Measurements from ENCODE around the gene QRICH2.

Gene QRICH2

GRCh38 chr17:76354317-76354729 is 46.2 kb upstream of the QRICH2 start:
- Histone ChIP-seq H3K9me3 (ENCODE audit: severe bottlenecking) (no peaks in the 10 kb centered on the region), H3K27me3 (ENCODE audit: insufficient read depth, poor library complexity, severe bottlenecking) (no peaks in the 10 kb centered on the region), H3K36me3 (ENCODE audit: low read depth) (peaks cover 5% of the 10 kb centered on the region; the same call in 1 of the 2 replicates), H3K27ac (ENCODE audit: poor library complexity, severe bottlenecking) (peak overlapping the region; percentile 67), H3K4me1 (ENCODE audit: insufficient read depth, poor library complexity, severe bottlenecking) (peaks cover 10% of the 10 kb centered on the region), H3K4me3 (ENCODE audit: severe bottlenecking) (peak overlapping the region; percentile 74)
- no peak for TF ChIP-seq CTCF (IDR thresholded peaks at IDR 0.05; ENCODE audit: poor library complexity, severe bottlenecking)
- DNase-seq (ENCODE audit: low spot score) (peak; percentile 56), ATAC-seq (ENCODE audit: low read depth) (no peak; the same call in 2 of the 3 replicates)

DNA sequence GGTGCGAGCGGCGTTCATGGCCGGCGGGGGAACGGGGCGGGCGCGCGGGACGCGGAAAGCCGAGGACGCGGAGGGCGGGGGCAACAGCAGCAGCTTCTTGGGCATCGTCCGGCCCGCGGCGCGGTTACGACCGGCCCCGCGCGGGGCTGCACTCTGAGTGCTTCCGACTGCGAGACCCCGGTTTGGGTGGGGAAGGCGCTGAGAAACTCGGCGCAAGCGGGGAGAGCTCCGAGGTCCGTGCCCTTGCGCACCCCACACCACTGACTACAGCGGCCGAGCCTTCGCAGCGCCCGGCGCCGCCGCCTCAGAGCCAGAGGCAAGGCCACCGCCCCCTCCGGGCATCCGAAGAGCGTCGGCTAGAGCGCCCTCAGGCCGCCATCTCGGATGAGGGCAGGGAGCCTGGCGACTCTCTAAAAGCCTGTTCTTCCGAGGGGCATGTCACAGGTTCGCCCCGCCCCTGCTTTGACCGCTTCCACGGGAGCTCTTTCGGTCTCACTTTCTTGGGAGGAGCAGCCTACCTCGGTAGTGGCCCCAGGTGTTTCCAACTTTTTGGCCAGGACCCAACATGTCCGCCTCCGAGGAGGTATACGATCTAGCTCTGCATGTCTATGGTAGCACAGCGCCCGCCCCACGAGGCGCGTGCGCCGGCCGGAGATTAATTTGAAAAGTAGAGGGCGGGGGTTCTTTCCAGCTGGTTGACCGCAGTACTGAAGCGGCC is 45.7 kb upstream of the QRICH2 start, which contains the start of gene PRPSAP1:
PRPSAP1 (minus strand) TSS at position 318 of the 718 bp plus-strand sequence; CDS start at position 105, 213 bp downstream.
- Histone ChIP-seq H3K4me3 (ENCODE audit: severe bottlenecking) (peak within 1 kb of the TSS; percentile 74), H3K27ac (ENCODE audit: poor library complexity, severe bottlenecking) (peak within 1 kb of the TSS; percentile 67), H3K36me3 (ENCODE audit: low read depth) (peaks cover 6% of the 10 kb centered on the region), H3K27me3 (ENCODE audit: insufficient read depth, poor library complexity, severe bottlenecking) (no peaks in the 10 kb centered on the region), H3K4me1 (ENCODE audit: insufficient read depth, poor library complexity, severe bottlenecking) (peaks cover 10% of the 10 kb centered on the region), H3K9me3 (ENCODE audit: severe bottlenecking) (no peaks in the 10 kb centered on the region)
- DNase-seq (ENCODE audit: low spot score) (peak; percentile 91), ATAC-seq (ENCODE audit: low read depth) (peak; percentile 92)
- no peak for TF ChIP-seq CTCF (IDR thresholded peaks at IDR 0.05; ENCODE audit: poor library complexity, severe bottlenecking)

- Histone ChIP-seq H3K4me3 (ENCODE audit: severe bottlenecking) (peak overlapping the region; percentile 74), H3K36me3 (ENCODE audit: low read depth) (peaks cover 13% of the 10 kb centered on the region), H3K27ac (ENCODE audit: poor library complexity, severe bottlenecking) (peak overlapping the region; percentile 67), H3K9me3 (ENCODE audit: severe bottlenecking) (no peaks in the 10 kb centered on the region), H3K27me3 (ENCODE audit: insufficient read depth, poor library complexity, severe bottlenecking) (no peaks in the 10 kb centered on the region), H3K4me1 (ENCODE audit: insufficient read depth, poor library complexity, severe bottlenecking) (peaks cover 10% of the 10 kb centered on the region)
- no peak for TF ChIP-seq CTCF (IDR thresholded peaks at IDR 0.05; ENCODE audit: poor library complexity, severe bottlenecking)
- ATAC-seq (ENCODE audit: low read depth) (peak; percentile 22), DNase-seq (ENCODE audit: low spot score) (peak; percentile 68)
Measured at GRCh38 chr17:76353004-76353598, 45.0 kb upstream of the QRICH2 start.

DNA sequence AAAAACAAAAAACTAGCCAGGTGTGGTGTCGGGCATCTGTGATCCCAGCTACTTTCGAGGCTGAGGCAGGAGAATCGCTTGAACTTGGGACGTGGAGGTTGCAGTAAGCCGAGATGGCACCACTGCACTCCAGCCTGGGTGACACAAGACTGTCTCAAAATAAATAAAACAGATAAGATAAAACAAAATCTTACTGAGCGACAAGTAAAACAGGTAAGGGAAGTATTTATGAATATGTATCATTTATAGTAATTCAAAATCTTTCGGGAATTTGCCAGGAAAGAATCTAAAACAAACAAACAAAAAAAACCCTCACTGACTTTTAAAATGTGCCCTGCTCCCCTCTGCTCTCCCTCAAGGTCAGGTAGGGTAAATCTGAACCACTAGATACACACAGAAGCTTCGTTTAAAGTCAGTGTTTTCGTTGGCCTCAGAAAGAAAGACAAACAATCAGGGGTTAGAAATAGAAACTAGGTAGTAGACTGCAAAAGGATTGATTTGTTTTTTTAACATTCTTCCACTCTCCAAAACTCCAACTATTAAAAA is 43.5 kb upstream of the QRICH2 start:
- H3K4me1 ChIP-seq (ENCODE audit: insufficient read depth, poor library complexity, severe bottlenecking), result peaks cover 6% of the 10 kb centered on the region
- peaks cover 21% of the 10 kb centered on the region for H3K36me3 ChIP-seq (ENCODE audit: low read depth)
- H3K27me3 ChIP-seq (ENCODE audit: insufficient read depth, poor library complexity, severe bottlenecking), result no peaks in the 10 kb centered on the region
- no peak for TF ChIP-seq CTCF (IDR thresholded peaks at IDR 0.05; ENCODE audit: poor library complexity, severe bottlenecking)
- DNase-seq (ENCODE audit: low spot score), result no peak
- no peak overlapping the region for H3K4me3 ChIP-seq (ENCODE audit: severe bottlenecking)
- peak overlapping the region; percentile 11 for H3K27ac ChIP-seq (ENCODE audit: poor library complexity, severe bottlenecking)
- no peak for ATAC-seq (ENCODE audit: low read depth)
- no peaks in the 10 kb centered on the region for H3K9me3 ChIP-seq (ENCODE audit: severe bottlenecking)
